Measurements from ENCODE around the gene TTC23.

TTC23 gene

DNA sequence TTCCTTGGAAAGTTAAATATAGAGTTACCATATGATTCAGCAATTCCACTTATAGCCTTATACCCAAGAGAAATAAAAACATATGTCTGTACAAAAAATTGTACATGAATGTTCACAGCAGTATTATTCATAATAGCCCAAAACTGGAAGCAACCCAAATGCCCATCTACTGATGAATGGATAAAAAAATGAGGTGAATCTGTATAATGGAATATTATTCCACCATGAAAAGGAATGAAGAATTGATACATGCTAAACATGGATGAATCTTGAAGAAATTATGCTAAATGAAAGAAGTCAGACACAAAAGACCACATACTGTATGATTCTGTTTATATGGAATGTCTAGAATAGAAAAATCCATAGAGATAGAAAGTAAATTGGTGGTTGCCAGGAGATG is 61.4 kb downstream of the TTC23 start:
- peak; percentile 87 for DNase-seq

GRCh38 chr15:99185414-99186130 is 63.8 kb downstream of the TTC23 start:
- DNase-seq = no peak

DNA sequence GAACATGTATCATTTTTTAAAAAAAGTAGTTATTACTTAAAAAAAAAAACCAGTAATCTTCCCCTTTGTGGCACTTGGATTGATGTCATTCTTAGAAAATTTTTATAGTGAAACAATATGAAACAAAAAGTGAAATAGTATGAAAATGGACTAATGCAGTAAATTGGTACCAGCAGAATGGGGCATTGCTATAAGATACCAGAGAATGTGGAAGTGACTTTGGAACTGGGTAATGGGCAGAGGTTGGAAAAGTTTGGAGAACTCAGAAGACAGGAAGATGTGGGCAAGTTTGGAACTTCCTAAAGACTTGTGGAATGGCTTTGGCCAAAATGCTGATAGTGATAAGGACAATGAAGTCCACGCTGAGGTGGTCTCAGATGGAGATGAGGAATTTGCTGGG is 66.6 kb downstream of the TTC23 start:
- DNase-seq = no peak

GRCh38 chr15:99181545-99181971 is 67.8 kb downstream of the TTC23 start:
- DNase-seq = no peak

- DNase-seq = no peak
Measured at GRCh38 chr15:99180964-99181306, 68.4 kb downstream of the TTC23 start.

- DNase-seq = no peak
Measured at GRCh38 chr15:99180086-99180963, 69.1 kb downstream of the TTC23 start.

DNA sequence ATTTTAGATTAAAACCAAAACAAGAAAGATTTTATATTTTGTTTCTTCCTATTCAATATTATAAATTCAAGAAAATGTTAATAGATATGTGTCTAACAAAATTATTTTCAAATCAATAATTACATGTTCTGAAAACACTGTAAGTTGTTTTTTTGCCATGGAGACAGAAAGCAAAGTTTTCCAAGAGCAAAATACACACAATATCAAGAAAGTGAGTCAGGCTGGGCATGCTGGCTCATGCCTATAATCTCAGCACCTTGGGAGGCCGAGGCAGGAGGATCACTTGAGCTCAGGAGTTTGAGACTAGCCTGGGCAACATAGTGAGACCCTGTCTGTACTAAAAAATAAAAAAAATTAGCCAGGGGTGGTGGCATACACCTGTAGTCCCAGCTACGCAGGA is 71.7 kb downstream of the TTC23 start:
- no peak for DNase-seq

DNA sequence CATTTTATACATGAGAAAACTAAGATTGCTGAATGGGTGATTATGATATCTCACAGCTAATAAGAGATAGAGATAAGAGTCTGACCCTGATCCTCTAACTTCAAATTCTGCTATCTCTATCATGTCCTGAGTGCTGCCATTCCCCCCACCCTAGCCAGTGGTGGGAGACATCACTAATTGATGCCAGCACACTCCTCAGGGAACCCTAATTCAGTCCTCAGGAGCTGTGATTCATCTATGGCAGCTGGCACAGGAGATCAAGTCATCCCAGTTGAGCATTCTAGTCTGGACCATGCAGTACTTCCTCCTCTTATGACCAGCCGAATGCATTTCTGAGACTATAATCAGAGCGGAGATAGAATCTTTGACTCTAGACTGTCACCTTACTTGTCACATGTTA is 72.6 kb downstream of the TTC23 start:
- no peak for DNase-seq

- DNase-seq = no peak
Measured at GRCh38 chr15:99174567-99175395, 74.6 kb downstream of the TTC23 start.

DNA sequence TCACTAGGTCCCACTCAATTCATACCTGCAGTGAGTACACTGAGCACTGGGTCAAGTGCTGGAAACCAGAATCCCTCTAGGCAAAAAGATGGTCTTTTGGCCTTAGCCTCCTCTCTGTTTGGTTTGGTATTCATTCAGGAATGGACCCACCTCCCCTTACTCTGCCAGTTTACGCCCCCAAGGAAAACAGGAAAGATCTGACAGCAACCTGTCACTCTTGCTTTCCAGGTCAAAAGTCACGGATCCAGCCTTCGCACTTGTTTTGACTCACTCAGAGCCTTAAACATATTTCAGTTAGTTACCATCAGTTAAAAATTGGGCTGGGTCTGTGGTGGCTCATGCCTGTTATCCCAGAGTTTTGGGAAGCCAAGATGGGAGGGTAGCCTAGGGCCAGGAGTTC is 76.4 kb downstream of the TTC23 start:
- DNase-seq = no peak

DNA sequence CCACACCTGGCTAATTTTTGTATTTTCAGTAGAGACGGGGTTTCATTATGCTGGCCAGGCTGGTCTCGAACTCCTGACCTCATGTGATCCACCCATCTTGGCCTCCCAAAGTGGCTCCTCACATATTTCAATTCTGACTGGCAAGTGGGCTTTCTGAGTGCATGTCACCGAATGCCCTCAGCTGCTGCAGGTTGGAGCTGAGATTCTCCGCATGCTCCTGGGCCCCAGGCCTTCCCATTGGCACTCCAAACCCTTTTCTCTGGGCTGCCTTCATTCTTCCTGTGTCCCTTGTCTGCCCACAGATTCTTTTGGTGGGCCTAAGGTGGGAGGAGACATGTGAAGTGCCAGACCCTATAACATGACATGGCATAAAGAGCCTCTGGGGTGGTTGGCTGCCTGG is 77.2 kb downstream of the TTC23 start:
- no peak for DNase-seq

DNA sequence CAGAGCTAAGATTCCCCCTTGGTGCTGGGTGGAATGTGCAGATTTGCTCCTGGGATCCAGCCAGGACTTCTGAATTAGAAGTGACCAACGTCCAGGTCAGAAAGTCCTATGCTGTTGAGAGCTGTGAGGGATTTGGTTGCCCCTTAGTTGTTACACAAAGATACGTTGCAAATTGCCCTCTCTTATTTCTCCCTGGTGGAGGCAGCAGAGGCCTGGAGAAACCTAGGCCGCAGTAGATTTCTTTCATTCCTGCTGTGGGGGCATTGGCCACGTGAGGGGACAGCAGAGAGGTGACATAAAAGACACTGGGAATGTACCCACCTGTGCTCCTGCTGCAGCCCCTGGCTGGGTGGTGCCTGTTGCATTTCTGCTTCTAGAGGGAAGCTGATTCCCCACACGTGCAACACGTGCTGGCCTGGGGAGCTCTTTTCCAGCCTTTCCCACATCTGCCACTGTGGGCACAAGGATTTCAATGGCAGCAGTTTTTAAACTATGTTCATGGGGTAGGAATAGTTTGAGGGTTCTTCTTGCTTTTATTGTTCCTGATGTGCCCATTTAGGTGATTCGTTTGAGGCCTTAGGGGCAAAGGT is 78.8 kb downstream of the TTC23 start:
- DNase-seq = no peak

GRCh38 chr15:99169769-99170311 is 79.5 kb downstream of the TTC23 start:
- DNase-seq = peak; percentile 86

- DNase-seq = no peak
Measured at GRCh38 chr15:99168601-99169580, 80.5 kb downstream of the TTC23 start.

DNA sequence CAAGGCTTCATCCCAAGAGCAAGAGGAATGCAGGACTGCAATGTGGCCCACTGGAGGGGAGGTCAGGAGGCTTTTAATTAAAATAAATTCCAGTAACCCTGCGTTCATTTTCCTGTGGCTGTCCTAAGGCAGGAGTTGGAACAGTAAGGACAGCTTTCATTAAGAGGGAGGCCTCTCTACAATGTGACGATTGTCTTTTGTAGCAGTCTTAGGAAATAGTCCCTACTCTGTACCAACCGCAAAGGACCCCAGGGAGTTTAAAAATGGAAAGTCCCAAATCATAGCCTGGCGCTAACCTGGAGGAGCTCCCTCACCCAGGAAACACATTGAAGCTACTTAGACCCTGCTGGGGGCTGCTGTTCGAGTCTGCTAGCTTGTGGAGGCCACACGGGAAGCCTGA is 81.7 kb downstream of the TTC23 start:
- no peak for DNase-seq

GRCh38 chr15:99167201-99167600 is 82.2 kb downstream of the TTC23 start:
- no peak for DNase-seq

DNA sequence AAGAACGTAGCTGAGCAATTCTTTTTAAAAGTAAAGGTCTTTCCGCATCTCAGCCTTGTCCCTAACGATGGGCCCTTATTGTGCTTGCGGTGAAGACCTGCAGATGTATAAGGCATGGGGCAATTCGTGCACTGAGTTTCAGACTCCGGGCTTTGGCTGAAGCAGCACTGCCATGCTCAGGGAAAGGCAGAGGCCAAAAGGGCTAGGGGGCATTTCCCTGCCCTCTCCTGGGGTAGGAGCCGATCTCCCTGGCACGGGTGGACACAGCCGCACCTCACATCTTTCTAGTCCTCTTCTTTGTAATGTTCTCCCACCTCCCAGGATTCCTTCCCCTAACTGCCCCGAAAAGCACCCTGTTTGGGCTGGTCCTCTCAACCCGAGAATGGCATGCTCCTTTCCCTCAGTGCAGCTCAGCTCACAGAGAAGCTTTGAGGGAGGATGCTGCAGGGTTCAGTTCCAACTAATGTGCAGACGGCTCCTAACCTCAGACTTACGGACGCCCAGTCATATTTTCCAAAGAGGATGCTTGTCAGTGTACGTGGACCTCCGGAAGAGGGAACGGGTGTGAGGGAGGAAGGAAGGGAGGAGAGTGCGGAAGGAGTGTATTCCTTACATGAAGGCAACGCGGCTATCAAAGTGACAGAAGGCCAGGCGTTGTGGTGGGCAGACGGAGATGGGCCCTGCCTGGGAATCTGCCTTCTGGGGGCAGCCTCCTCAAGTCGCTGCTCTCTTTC is 83.3 kb downstream of the TTC23 start:
- no peak for DNase-seq

DNA sequence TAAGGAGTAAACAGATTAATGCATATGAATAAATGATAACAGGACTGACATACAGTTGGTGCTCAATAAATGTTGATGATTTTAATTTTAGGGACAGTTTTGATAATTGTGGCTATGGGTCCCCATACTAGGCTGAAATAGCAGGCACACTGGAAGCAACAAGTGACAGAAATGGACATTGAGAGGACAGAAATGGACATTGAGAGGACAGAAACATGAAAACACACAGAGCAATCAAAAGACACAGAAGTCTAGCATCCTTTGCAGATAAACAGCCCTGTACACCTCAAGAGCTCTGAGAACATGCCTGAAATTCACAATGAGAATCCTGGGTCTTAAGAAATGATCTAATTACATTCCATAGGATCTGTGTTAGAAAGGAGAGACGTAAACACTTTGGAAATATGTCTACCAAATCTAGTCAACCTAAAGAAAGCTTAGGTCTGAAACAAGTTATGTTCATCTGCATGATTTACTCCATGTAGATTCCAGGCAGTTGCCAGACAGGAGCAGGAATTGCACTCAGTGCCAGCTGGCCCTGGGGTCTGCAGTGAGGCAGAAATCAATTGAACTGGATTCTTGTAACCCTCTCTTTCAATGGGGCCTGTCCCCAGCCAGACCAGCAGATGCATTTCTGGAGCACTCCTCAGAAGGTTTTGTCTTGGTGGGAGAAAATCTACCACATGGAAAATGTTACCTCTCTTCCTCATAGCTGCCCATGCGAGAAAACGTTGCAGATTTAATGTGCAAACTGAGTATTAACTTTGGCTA is 84.2 kb downstream of the TTC23 start:
- DNase-seq = no peak

DNA sequence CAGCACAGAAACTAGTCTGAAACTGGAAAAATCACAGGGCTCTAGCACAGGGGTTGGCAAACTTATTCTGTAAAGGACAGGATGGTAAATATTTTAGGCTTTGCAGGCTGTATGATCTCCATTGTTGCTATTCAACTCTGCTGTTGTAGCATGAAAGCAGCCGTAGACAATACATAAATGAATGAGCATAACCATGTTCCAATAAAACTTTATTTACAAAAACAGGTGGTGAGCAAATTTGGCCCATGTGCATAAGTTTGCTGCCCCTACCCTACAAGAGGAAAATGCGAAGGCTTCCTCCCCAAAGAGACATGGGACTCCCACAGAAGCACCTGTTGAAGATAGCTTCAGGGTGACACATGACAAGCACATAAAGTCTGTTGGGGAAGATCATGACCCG is 85.3 kb downstream of the TTC23 start:
- no peak for DNase-seq
